Immature natural killer cell (primary cell): ENCODE data around the gene CACNA1B. TPM values are rescaled to one million over a fixed set of nuclear protein-coding genes. Genes with fewer than 3 reads are reported as not detected.
"Not testable (repeated sequence)": the region's sequence is repeated elsewhere in the genome, so short reads cannot be mapped to it uniquely, and the experiment has no call there.

ENCODE experiments used
- DNase-seq, 3 donors: peaks; one replicate each; pipeline ENCODE4 v3.0.0; 2022; ENCODE audit warnings: mixed read lengths in 1 of 3
- H3K27ac Mint-ChIP-seq, 6 donors: one replicate each; pipeline ENCODE4 v1.8.0; 2020; ENCODE audit warnings: mixed read lengths in 6 of 6, mild to moderate bottlenecking in 5 of 6, inconsistent platforms in 4 of 6, moderate library complexity in 3 of 6
- H3K27me3 Mint-ChIP-seq, 3 donors: one replicate each; pipeline ENCODE4 v1.8.0; 2020 to 2021; ENCODE audit warnings: low read depth in 3 of 3, mild to moderate bottlenecking in 3 of 3, mixed read lengths in 3 of 3, moderate library complexity in 3 of 3, inconsistent platforms in 1 of 3
- H3K36me3 Mint-ChIP-seq, 3 donors: one replicate each; pipeline ENCODE4 v1.8.0; 2020; ENCODE audit warnings: mixed read lengths in 3 of 3, inconsistent platforms in 2 of 3, mild to moderate bottlenecking in 2 of 3
- H3K4me1 Mint-ChIP-seq, 2 donors: one replicate each; pipeline ENCODE4 v1.8.0; 2020; ENCODE audit warnings: inconsistent platforms in 2 of 2, mild to moderate bottlenecking in 2 of 2, mixed read lengths in 2 of 2, moderate library complexity in 1 of 2
- H3K4me3 Mint-ChIP-seq, 5 donors: one replicate each; pipeline ENCODE4 v1.8.0; 2020; ENCODE audit warnings: mild to moderate bottlenecking in 5 of 5, mixed read lengths in 5 of 5, inconsistent platforms in 3 of 5, moderate library complexity in 3 of 5
- H3K9me3 Mint-ChIP-seq, 6 donors: one replicate each; pipeline ENCODE4 v1.8.0; 2020; ENCODE audit warnings: mild to moderate bottlenecking in 6 of 6, mixed read lengths in 6 of 6, inconsistent platforms in 4 of 6, moderate library complexity in 3 of 6
- polyA plus RNA-seq, 3 donors: library from polyadenylated mRNA; unstranded; fragments of 300-500 nt; fragmentation: Illumina TruSeq; gene quantifications; one replicate each; pipeline ENCODE4 v1.2.3, GENCODE V29; 2021

Gene CACNA1B
- polyA plus RNA-seq, 3 donors from 2014 or later: not detected

DNA sequence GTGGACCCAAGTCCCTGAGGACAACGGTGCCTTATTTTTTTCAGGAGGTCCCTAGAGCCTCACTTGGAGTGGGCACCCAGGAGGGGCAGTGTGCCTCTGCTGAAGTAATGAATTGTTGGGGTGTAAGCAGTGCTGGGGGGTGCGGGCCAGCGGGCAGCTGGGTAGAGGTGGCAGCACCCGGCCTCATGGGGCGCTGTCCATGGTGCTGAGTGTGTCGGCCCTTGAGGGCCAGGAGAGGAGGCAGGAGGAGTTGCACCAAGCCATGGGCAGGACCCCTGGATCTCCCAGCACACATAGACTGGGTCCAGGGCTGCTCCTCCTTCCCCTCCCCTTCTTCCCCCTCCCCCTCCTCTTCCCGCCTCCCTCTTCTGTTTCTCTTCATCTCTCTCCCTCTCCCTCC lies 7.0 kb downstream of the CACNA1B start:
- not testable (repeated sequence) for H3K36me3 Mint-ChIP-seq, H3K4me1 Mint-ChIP-seq, H3K27ac Mint-ChIP-seq, H3K4me3 Mint-ChIP-seq, H3K9me3 Mint-ChIP-seq, H3K27me3 Mint-ChIP-seq
- peak in 1 of 3 donors; percentile 9 for DNase-seq

- not testable (repeated sequence) for DNase-seq, H3K36me3 Mint-ChIP-seq, H3K4me1 Mint-ChIP-seq, H3K27ac Mint-ChIP-seq, H3K4me3 Mint-ChIP-seq, H3K9me3 Mint-ChIP-seq, H3K27me3 Mint-ChIP-seq
Observed at GRCh38 chr9:137885121-137885520, 7.5 kb downstream of the CACNA1B start.

- not testable (repeated sequence) for H3K27ac Mint-ChIP-seq, H3K27me3 Mint-ChIP-seq, H3K4me1 Mint-ChIP-seq, H3K36me3 Mint-ChIP-seq, DNase-seq, H3K9me3 Mint-ChIP-seq, H3K4me3 Mint-ChIP-seq
Observed at GRCh38 chr9:137888621-137889020, 11.0 kb downstream of the CACNA1B start.

GRCh38 chr9:137889966-137890365 lies 12.4 kb downstream of the CACNA1B start:
- H3K9me3 Mint-ChIP-seq, H3K27me3 Mint-ChIP-seq, H3K4me1 Mint-ChIP-seq, H3K27ac Mint-ChIP-seq, H3K4me3 Mint-ChIP-seq, H3K36me3 Mint-ChIP-seq, DNase-seq: not testable (repeated sequence)

- H3K27me3 Mint-ChIP-seq, H3K9me3 Mint-ChIP-seq, H3K36me3 Mint-ChIP-seq, H3K4me3 Mint-ChIP-seq, H3K4me1 Mint-ChIP-seq, H3K27ac Mint-ChIP-seq, DNase-seq: not testable (repeated sequence)
Observed at GRCh38 chr9:137890768-137891587, 13.4 kb downstream of the CACNA1B start.

GRCh38 chr9:137891588-137892423 lies 14.2 kb downstream of the CACNA1B start:
- Mint-ChIP-seq H3K4me1 (no peaks in the 10 kb centered on the region), H3K9me3 (no peaks in the 10 kb centered on the region), H3K36me3 (no peaks in the 10 kb centered on the region), H3K4me3 (no peak overlapping the region), H3K27ac (no peak overlapping the region), H3K27me3 (peaks cover 0 to 11% (median 2%) of the 10 kb centered on the region in 3 donors)
- DNase-seq: no peak

DNA sequence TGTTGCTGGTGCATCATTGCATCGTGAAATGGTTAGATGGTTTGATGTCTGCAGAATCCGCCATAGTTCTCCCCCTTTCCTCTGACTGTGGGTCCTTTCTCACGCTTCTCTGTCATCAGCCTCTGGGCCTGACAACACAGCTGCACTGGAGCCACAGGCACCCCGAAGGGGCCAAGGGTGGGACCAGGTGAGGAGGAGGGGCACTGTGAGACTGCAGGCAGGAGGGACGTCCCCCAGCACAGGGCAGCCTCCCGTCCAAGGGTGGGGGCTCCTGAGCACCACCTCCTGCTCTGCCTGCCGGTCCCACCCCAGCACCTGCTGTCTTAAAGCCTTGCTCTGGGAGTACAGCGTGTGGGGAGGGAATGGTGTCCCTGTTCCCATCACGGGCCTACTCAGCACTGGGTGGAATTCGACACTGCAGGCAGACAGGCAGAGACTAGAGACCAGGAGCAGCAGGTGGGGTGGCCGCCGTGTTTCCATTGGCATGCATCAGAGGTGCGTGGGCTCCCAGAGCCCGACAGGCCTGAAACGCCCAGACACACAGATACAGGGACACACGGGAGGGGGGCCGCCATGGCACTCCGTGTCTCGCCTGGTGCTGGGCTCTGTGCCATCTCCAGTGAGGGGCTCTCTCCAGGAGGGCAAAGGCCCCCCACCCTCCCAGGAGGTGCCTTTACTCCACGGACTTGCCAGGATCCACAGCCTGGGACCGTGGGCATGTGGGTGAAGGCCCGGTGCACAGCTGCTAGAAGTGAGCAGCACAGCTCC lies 15.0 kb downstream of the CACNA1B start:
- DNase-seq: no peak
- H3K36me3 Mint-ChIP-seq: no peaks in the 10 kb centered on the region
- no peak overlapping the region for H3K4me3 Mint-ChIP-seq
- H3K27me3 Mint-ChIP-seq: peaks cover 0 to 14% (median 3%) of the 10 kb centered on the region in 3 donors
- no peaks in the 10 kb centered on the region for H3K4me1 Mint-ChIP-seq
- no peaks in the 10 kb centered on the region for H3K9me3 Mint-ChIP-seq
- no peak overlapping the region for H3K27ac Mint-ChIP-seq

- H3K4me1 Mint-ChIP-seq: no peaks in the 10 kb centered on the region
- peaks cover 0 to 14% (median 8%) of the 10 kb centered on the region in 3 donors for H3K27me3 Mint-ChIP-seq
- H3K27ac Mint-ChIP-seq: no peak overlapping the region
- H3K4me3 Mint-ChIP-seq: no peak overlapping the region
- no peaks in the 10 kb centered on the region for H3K9me3 Mint-ChIP-seq
- no peaks in the 10 kb centered on the region for H3K36me3 Mint-ChIP-seq
- no peak for DNase-seq
Observed at GRCh38 chr9:137893670-137894069, 16.1 kb downstream of the CACNA1B start.

- H3K9me3 Mint-ChIP-seq: no peaks in the 10 kb centered on the region
- H3K4me3 Mint-ChIP-seq: no peak overlapping the region
- no peak overlapping the region for H3K27ac Mint-ChIP-seq
- H3K27me3 Mint-ChIP-seq: peaks cover 0 to 26% (median 14%) of the 10 kb centered on the region in 3 donors
- no peak for DNase-seq
- H3K36me3 Mint-ChIP-seq: no peaks in the 10 kb centered on the region
- H3K4me1 Mint-ChIP-seq: no peaks in the 10 kb centered on the region
Observed at GRCh38 chr9:137899551-137900360, 22.2 kb downstream of the CACNA1B start.

- Mint-ChIP-seq H3K9me3 (no peaks in the 10 kb centered on the region), H3K27me3 (peaks cover 0 to 26% (median 14%) of the 10 kb centered on the region in 3 donors), H3K4me1 (no peaks in the 10 kb centered on the region), H3K36me3 (no peaks in the 10 kb centered on the region), H3K4me3 (no peak overlapping the region), H3K27ac (no peak overlapping the region)
- no peak for DNase-seq
Observed at GRCh38 chr9:137900584-137901310, 23.2 kb downstream of the CACNA1B start.

DNA sequence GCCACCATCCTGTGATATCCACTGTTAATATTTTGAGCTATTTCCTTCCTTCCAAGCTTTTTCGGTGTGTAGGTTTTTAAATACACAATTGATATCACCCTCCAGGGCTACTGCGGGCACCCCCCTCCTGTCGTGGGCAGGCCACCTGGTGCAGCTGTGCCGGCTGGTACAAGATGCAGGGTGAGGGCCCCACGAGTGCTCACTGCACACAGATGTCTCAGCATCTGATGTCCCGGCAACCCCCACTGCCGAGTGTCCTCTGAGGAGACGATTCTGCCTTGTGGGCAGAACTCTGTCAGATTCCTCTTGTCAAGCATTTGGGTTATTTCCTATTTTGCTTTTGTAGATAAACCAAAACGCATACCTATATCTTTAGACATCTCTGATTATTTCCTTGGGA lies 25.1 kb downstream of the CACNA1B start:
- H3K36me3 Mint-ChIP-seq: no peaks in the 10 kb centered on the region
- DNase-seq: no peak
- peaks cover 0 to 29% (median 15%) of the 10 kb centered on the region in 3 donors for H3K27me3 Mint-ChIP-seq
- H3K27ac Mint-ChIP-seq: no peak overlapping the region
- no peaks in the 10 kb centered on the region for H3K4me1 Mint-ChIP-seq
- no peak overlapping the region for H3K4me3 Mint-ChIP-seq
- H3K9me3 Mint-ChIP-seq: no peaks in the 10 kb centered on the region

DNA sequence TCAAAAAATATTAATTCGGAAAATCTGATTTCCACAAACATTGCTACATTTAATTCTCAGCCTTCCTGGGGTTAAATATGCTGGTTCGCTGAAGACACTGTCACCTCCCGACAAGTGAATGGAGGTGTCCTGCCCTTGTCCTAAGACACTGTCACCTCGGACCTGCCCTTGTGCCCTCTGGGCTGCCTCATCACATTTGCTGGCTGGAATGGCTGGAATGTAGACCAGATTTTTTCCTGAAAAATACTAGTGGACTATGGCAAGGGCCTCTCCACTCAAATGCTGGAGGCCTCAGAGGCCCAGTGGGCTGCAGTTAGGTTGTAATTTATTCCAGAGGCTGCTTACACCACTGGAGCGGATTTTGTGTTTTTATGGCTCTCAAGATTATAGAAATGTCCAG lies 28.2 kb downstream of the CACNA1B start:
- Mint-ChIP-seq H3K4me3 (no peak overlapping the region), H3K27ac (no peak overlapping the region), H3K36me3 (no peaks in the 10 kb centered on the region), H3K27me3 (peaks cover under 1 to 29% (median 10%) of the 10 kb centered on the region in 3 donors), H3K4me1 (no peaks in the 10 kb centered on the region), H3K9me3 (no peaks in the 10 kb centered on the region)
- no peak for DNase-seq

DNA sequence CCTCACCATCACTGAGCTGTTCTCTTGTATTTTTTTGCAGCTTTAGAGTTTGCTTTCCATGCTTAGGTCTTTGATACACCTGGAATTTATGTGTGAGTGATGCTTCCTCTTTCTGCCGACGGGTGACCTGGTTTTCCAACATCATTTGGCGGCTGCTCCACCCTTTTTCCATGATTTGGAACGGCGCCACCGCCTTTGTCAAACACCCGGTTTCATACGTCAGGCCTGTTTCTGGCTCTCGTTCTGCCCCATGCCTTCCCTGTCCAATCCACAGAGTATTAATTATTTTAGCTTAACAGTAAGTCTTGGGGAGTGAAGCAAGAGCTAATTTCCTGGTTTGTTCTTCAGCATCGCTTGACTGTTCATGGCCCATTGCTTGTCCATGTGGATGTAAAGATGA lies 30.2 kb downstream of the CACNA1B start:
- no peaks in the 10 kb centered on the region for H3K36me3 Mint-ChIP-seq
- no peaks in the 10 kb centered on the region for H3K4me1 Mint-ChIP-seq
- no peak for DNase-seq
- no peak overlapping the region for H3K27ac Mint-ChIP-seq
- peaks cover 5 to 25% (median 11%) of the 10 kb centered on the region in 3 donors for H3K27me3 Mint-ChIP-seq
- H3K9me3 Mint-ChIP-seq: no peaks in the 10 kb centered on the region
- no peak overlapping the region for H3K4me3 Mint-ChIP-seq
